Mucosa of gallbladder (tissue), 1 donor: ENCODE results near the gene EHF. TPM values are rescaled to one million over a fixed set of nuclear protein-coding genes. Genes with fewer than 3 reads are reported as not detected.

Experiments
- DNase-seq: peaks from one replicate; pipeline ENCODE4 v3.0.0-alpha.2; 2020; ENCODE audit warnings: low spot score
- total RNA-seq: library from RNA; stranded (reverse); gene quantifications from one replicate; pipeline ENCODE4 v1.2.1, GENCODE V29; 2021
- donor health status: DM: no; HTN: no; CAD: no.

EHF gene
- total RNA-seq, 1 donor from 2014 or later = 176 TPM

- DNase-seq = no peak
These were observed 2.6 kb downstream of the EHF start for GRCh38 chr11:34623463-34623862.

- DNase-seq = peak; percentile 58
These were observed 3.2 kb downstream of the EHF start for GRCh38 chr11:34624069-34624468.

GRCh38 chr11:34625576-34625975, 4.7 kb downstream of the EHF start:
- no peak for DNase-seq

- no peak for DNase-seq
These were observed 5.5 kb downstream of the EHF start for GRCh38 chr11:34626393-34626792.

- no peak for DNase-seq
These were observed 6.3 kb downstream of the EHF start for GRCh38 chr11:34627197-34627596.

- DNase-seq = no peak
These were observed 8.8 kb downstream of the EHF start for GRCh38 chr11:34629711-34630110.

- DNase-seq = no peak
These were observed 9.7 kb downstream of the EHF start for GRCh38 chr11:34630544-34630943.

GRCh38 chr11:34631297-34631696, 10.4 kb downstream of the EHF start:
- DNase-seq = no peak

GRCh38 chr11:34631737-34632104, 10.8 kb downstream of the EHF start:
- DNase-seq = peak; percentile 53

GRCh38 chr11:34632105-34632791, 11.4 kb downstream of the EHF start:
- no peak for DNase-seq

GRCh38 chr11:34633640-34633989, 12.7 kb downstream of the EHF start:
- no peak for DNase-seq

- DNase-seq = no peak
These were observed 13.2 kb downstream of the EHF start for GRCh38 chr11:34633990-34634693.

- DNase-seq = no peak
These were observed 13.8 kb downstream of the EHF start for GRCh38 chr11:34634694-34635062.

GRCh38 chr11:34636127-34636526, 15.2 kb downstream of the EHF start:
- DNase-seq = no peak

- DNase-seq = no peak
These were observed 16.4 kb downstream of the EHF start for GRCh38 chr11:34637303-34637702.

- no peak for DNase-seq
These were observed 18.0 kb downstream of the EHF start for GRCh38 chr11:34638897-34639296.

- DNase-seq = no peak
These were observed 18.7 kb downstream of the EHF start for GRCh38 chr11:34639545-34639944.

GRCh38 chr11:34640050-34640923, 19.4 kb downstream of the EHF start:
- peak; percentile 84 for DNase-seq

GRCh38 chr11:34640924-34641275, 20.0 kb downstream of the EHF start:
- no peak for DNase-seq

GRCh38 chr11:34641456-34641855, 20.6 kb downstream of the EHF start:
- DNase-seq = no peak

GRCh38 chr11:34642001-34642554, 21.2 kb downstream of the EHF start:
- DNase-seq = no peak

- DNase-seq = no peak
These were observed 22.0 kb downstream of the EHF start for GRCh38 chr11:34642873-34643272.

GRCh38 chr11:34643311-34643710, 22.4 kb downstream of the EHF start:
- no peak for DNase-seq
